T-helper 1 cell treated with Interleukin-12 subunit alpha and Interleukin-12 subunit beta and Interleukin-4 antibody, amounts not matched to agents 30 ng/mL and 1 ng/mL, for 36 hours (primary cell): Measurements from ENCODE around the gene ADAM33. TPM values are rescaled to one million over a fixed set of nuclear protein-coding genes. Genes with fewer than 3 reads are reported as not detected.

ENCODE experiments used
- total RNA-seq: library from RNA; stranded (reverse); gene quantifications from 2 replicates; pipeline ENCODE4 v1.2.3, GENCODE V29; 2022

ADAM33 gene
- total RNA-seq, 1 donor from 2014 or later: not detected

Other genes starting within 250 kb of the ADAM33 start
- 10.6 and 11.4 TPM in 2 replicates for gene ATRN, start 211.0 kb downstream of the ADAM33 start, total RNA-seq
- not detected in 2 replicates for gene GFRA4, start 18.6 kb downstream of the ADAM33 start, total RNA-seq
- not detected in 2 replicates for gene SIGLEC1, start 30.6 kb upstream of the ADAM33 start, total RNA-seq
- gene HSPA12B, start 50.7 kb upstream of the ADAM33 start, total RNA-seq: not detected in 2 replicates
- 22.7 and 24.9 TPM in 2 replicates for gene ADISSP, start 85.7 kb upstream of the ADAM33 start, total RNA-seq
- 0.12 TPM in 1 of 2 replicates, not detected in the other for gene SPEF1, start 99.4 kb upstream of the ADAM33 start, total RNA-seq
- 73.1 and 78.4 TPM in 2 replicates for gene CENPB, start 104.7 kb upstream of the ADAM33 start, total RNA-seq
- gene CDC25B, start 114.3 kb upstream of the ADAM33 start, total RNA-seq: 290 and 296 TPM in 2 replicates
- 15.7 and 17.3 TPM in 2 replicates for gene AP5S1, start 138.5 kb upstream of the ADAM33 start, total RNA-seq
- gene MAVS, start 164.8 kb upstream of the ADAM33 start, total RNA-seq: 43.1 and 44.0 TPM in 2 replicates
- gene PANK2, start 207.4 kb upstream of the ADAM33 start, total RNA-seq: 52.2 and 59.1 TPM in 2 replicates